ENCODE results near the gene TIMM23. TPM values are rescaled to one million over a fixed set of nuclear protein-coding genes. Genes with fewer than 3 reads are reported as not detected.

Gene TIMM23
- total and polyA plus RNA-seq, 2 of the 4 experiments (the other 2 are of a cell fraction) = 82.4 to 86.2 TPM

DNA sequence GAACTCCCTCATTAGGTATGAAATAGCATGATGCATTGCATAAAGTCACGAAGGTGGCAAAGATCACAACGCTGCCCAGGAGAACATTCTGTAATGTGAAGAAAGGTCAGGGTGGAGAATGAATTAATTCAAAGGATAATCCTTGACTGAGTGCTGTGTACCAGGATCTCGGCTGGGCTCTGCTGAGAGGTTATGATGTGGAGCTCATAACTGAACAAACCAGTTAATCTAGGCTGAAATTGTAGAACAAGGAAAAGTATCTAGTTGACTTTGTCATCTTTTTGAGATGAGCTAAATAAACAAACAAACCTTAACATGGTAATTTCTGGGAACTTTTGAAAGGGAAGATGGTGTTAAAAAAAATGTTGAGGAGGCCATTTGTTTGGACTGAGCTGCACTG lies 67.7 kb downstream of the TIMM23 start:
- Histone ChIP-seq H3K56ac (ENCODE audit: extremely low read depth, insufficient read depth, low read length) (no peak overlapping the region), H3K27me3 (ENCODE audit: control insufficient read depth, insufficient read depth, low read length) (peaks cover 9% of the 10 kb centered on the region), H4K20me1 (ENCODE audit: insufficient read depth, low read length) (no peaks in the 10 kb centered on the region), H2BK20ac (ENCODE audit: low read depth, low read length) (no peak overlapping the region), H2BK120ac (ENCODE audit: low read depth, low read length) (no peak overlapping the region), H2AK5ac (ENCODE audit: low read depth, low read length) (no peak overlapping the region), H3K9me3 (ENCODE audit: control insufficient read depth, insufficient read depth, low read length) (no peaks in the 10 kb centered on the region), H3K27ac (ENCODE audit: insufficient read depth, low read length) (no peak overlapping the region), H4K91ac (ENCODE audit: insufficient read depth, low read depth, low read length) (no peak overlapping the region), H2AK9ac (replicated peaks; ENCODE audit: low read depth, low read length, poor library complexity) (no peak overlapping the region), H4K5ac (ENCODE audit: low read depth, low read length) (no peak overlapping the region), H3K36me3 (ENCODE audit: control insufficient read depth, insufficient read depth, low read length) (no peaks in the 10 kb centered on the region), H3K4me3 (ENCODE audit: insufficient read depth, low read depth, low read length) (no peak overlapping the region), H2BK15ac (ENCODE audit: low read depth, low read length) (no peak overlapping the region), H3K79me1 (ENCODE audit: low read depth in 1 of 2, low read length in 2 of 2) (no peaks in the 10 kb centered on the region), H3K9me1 (ENCODE audit: insufficient read depth, low read length) (no peaks in the 10 kb centered on the region), H3K14ac (replicated peaks; ENCODE audit: low read depth, low read length) (no peak overlapping the region), H4K8ac (ENCODE audit: low read depth in 2 of 2, low read length in 2 of 2) (no peak overlapping the region), H3K4me1 (ENCODE audit: control insufficient read depth, insufficient read depth, low read length) (no peaks in the 10 kb centered on the region), H2AFZ (replicated peaks; ENCODE audit: low read length, poor library complexity) (no peak overlapping the region), H3K18ac (ENCODE audit: low read depth, low read length) (no peak overlapping the region), H2BK5ac (ENCODE audit: low read depth, low read length, poor library complexity, severe bottlenecking) (no peak overlapping the region), H3K4ac (ENCODE audit: low read depth, low read length) (no peak overlapping the region), H3K4me2 (ENCODE audit: low read depth, low read length) (no peak overlapping the region), H3K23ac (ENCODE audit: low read depth, low read length) (no peak overlapping the region), H3K9ac (ENCODE audit: low read depth, low read length) (no peak overlapping the region)
- ATAC-seq (ENCODE audit: low read depth) = no peak
- no peak for DNase-seq
- TF ChIP-seq, protein P1, sequence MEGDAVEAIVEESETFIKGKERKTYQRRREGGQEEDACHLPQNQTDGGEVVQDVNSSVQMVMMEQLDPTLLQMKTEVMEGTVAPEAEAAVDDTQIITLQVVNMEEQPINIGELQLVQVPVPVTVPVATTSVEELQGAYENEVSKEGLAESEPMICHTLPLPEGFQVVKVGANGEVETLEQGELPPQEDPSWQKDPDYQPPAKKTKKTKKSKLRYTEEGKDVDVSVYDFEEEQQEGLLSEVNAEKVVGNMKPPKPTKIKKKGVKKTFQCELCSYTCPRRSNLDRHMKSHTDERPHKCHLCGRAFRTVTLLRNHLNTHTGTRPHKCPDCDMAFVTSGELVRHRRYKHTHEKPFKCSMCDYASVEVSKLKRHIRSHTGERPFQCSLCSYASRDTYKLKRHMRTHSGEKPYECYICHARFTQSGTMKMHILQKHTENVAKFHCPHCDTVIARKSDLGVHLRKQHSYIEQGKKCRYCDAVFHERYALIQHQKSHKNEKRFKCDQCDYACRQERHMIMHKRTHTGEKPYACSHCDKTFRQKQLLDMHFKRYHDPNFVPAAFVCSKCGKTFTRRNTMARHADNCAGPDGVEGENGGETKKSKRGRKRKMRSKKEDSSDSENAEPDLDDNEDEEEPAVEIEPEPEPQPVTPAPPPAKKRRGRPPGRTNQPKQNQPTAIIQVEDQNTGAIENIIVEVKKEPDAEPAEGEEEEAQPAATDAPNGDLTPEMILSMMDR (conservative IDR thresholded peaks at IDR 0.05; ENCODE audit: low read depth, low read length) = no peak
- no peak for TF ChIP-seq MXI1 (IDR thresholded peaks at IDR 0.05; ENCODE audit: borderline replicate concordance, low read depth, low read length)
- TF ChIP-seq, protein P2, sequence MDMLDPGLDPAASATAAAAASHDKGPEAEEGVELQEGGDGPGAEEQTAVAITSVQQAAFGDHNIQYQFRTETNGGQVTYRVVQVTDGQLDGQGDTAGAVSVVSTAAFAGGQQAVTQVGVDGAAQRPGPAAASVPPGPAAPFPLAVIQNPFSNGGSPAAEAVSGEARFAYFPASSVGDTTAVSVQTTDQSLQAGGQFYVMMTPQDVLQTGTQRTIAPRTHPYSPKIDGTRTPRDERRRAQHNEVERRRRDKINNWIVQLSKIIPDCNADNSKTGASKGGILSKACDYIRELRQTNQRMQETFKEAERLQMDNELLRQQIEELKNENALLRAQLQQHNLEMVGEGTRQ (IDR thresholded peaks at IDR 0.05; ENCODE audit: low read depth, low read length) = no peak
- TF ChIP-seq CEBPB (IDR thresholded peaks at IDR 0.05; ENCODE audit: low read depth, low read length) = no peak
- TF ChIP-seq BHLHE40 (IDR thresholded peaks at IDR 0.05; ENCODE audit: low read depth, low read length) = no peak
- no peak for TF ChIP-seq FOS (IDR thresholded peaks at IDR 0.05; ENCODE audit: low read depth, low read length)
- no peak for TF ChIP-seq POLR2A (IDR thresholded peaks at IDR 0.05; ENCODE audit: low read depth, low read length)
- no peak for TF ChIP-seq CHD1 (IDR thresholded peaks at IDR 0.05; ENCODE audit: low read depth, low read length)
- TF ChIP-seq NFE2L2 (IDR thresholded peaks at IDR 0.05; ENCODE audit: low read depth, low read length) = no peak
- no peak for TF ChIP-seq RFX5 (IDR thresholded peaks at IDR 0.05; ENCODE audit: low read depth, low read length)
- TF ChIP-seq MAZ (IDR thresholded peaks at IDR 0.05; ENCODE audit: borderline replicate concordance, low read depth, low read length) = no peak
- TF ChIP-seq RCOR1 (IDR thresholded peaks at IDR 0.05; ENCODE audit: insufficient replicate concordance, low read length) = no peak
- TF ChIP-seq MAFK (IDR thresholded peaks at IDR 0.05; ENCODE audit: low read depth, low read length) = no peak
- no peak for TF ChIP-seq RAD21 (IDR thresholded peaks at IDR 0.05; ENCODE audit: low read length)
- TF ChIP-seq SMC3 (IDR thresholded peaks at IDR 0.05; ENCODE audit: low read depth, low read length) = no peak
- intact Hi-C loops (cut with micrococcal nuclease) (no loop called here), in situ Hi-C loops (cut with MboI; ENCODE audit: low sequenced_read_pairs) (no loop called here), dilution Hi-C loops (cut with HindIII; ENCODE audit: low sequenced_read_pairs, unreplicated experiment) (no loop called here)
- WGBS, 2 experiments (ENCODE audit: extremely low coverage in 2 of 2, insufficient read length in 1 of 2) = no CpG with 5 or more reads among the region's 3 CpGs
- ChIA-PET POLR2A (ENCODE audit: unreplicated experiment) (no interaction called here), CTCF (no interaction called here)
- no TSS peak for BruUV-seq (replicated peaks)
